AML-193 (cell line): Measurements from ENCODE around the gene PAGE4.

ENCODE experiments used
- DNase-seq, 2 experiments: peaks; one replicate each; lab custom pipeline; 2025; lab: John Stamatoyannopoulos, UW

The PAGE4 gene, protein sequence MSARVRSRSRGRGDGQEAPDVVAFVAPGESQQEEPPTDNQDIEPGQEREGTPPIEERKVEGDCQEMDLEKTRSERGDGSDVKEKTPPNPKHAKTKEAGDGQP

GRCh38 chrX:49829016-49829415, at the start of gene PAGE4:
PAGE4 (plus strand) TSS chrX:49829303; CDS start chrX:49830429, 1,126 bp downstream.
- no peak for DNase-seq

GRCh38 chrX:49784747-49785280, 44.3 kb upstream of the PAGE4 start:
- no peak for DNase-seq

- DNase-seq: no peak
Observed at GRCh38 chrX:49792376-49792775, 36.7 kb upstream of the PAGE4 start.

DNA sequence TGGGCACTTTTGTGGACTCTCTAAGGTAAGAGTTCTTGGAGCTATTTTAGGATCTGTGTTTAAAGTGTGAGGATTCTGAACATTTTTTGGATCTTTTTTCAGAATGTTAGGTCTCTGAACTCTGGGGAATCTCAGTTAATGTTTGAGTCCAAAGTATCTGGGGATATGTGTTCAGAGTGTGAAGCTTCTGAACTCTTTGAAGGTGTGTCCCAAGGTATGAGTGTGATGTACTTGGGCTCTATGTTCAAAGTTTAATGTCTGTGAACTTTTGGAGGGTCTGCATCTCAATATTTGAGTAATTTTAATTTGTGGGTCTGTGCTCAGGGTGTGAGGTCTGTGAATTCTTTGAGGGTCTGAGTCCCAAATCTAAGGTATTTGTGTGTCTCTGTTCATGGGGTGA, 35.4 kb upstream of the PAGE4 start:
- DNase-seq: no peak

- DNase-seq: no peak
Observed at GRCh38 chrX:49799828-49800227, 29.3 kb upstream of the PAGE4 start.

- DNase-seq: no peak
Observed at GRCh38 chrX:49809891-49810632, 19.0 kb upstream of the PAGE4 start.

DNA sequence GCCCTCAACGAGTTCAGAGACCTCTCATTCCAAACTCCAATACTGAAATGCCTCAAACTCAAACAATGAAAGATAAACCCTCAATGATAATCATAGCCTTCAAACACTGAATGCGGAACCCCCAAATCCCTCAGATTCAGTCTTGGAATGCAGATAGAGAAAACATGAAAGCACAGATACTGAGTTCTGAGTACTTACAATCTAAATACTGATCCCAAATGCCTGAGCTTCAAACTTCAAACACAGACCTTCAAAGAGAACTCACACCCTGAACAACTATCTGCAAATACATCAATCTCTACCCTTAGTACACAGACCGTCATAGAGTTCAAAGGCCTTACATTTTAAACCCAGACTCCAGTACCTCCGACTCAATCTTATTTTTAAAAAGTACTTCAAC, 16.9 kb upstream of the PAGE4 start:
- no peak for DNase-seq

GRCh38 chrX:49816435-49816834, 12.7 kb upstream of the PAGE4 start:
- no peak for DNase-seq

DNA sequence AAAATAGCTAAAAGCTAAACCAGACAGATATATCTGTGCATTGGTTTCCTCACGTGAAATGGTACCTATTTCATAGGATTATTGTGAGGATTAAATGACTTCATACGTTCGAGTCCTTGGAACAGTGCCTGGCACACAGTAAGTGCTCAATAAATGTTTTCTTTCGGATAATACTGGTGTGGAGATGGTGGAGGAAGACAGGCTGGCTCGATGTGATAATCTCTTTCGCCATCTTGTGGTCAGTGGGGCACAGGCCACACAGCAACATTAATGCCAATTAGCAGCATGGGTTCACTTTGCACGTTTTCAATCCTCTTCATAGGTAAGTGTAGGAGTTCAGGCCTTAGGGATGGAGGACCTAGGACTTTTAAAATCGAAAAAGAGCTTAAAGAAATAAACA, 9.3 kb downstream of the PAGE4 start:
- DNase-seq: peak in 1 of 2 experiments; percentile 6

DNA sequence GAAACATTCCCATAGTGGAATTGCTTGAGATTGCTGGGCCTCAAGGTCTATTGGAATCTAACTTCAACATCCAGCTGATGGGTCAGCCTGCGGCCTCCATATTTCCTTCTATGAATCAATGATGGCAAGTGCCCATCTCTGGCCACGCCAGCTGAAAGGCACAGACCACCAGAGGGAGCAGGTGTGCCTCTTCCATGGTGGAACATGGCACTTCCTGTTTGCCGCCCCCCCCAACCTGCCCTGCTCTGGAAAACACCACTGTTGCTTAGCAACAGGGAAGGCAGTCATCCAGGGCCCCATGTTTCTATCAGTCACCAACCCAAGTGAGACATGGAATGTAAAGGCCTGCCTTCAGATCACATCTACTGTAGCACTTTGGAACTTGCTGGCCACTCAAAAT, 11.6 kb downstream of the PAGE4 start:
- DNase-seq: peak in 1 of 2 experiments; percentile 15

GRCh38 chrX:49842621-49843020, 13.5 kb downstream of the PAGE4 start:
- no peak for DNase-seq

GRCh38 chrX:49844611-49845010, 15.5 kb downstream of the PAGE4 start:
- no peak for DNase-seq

GRCh38 chrX:49845701-49846403, 16.7 kb downstream of the PAGE4 start:
- no peak for DNase-seq

- DNase-seq: no peak
Observed at GRCh38 chrX:49846522-49846921, 17.4 kb downstream of the PAGE4 start.

DNA sequence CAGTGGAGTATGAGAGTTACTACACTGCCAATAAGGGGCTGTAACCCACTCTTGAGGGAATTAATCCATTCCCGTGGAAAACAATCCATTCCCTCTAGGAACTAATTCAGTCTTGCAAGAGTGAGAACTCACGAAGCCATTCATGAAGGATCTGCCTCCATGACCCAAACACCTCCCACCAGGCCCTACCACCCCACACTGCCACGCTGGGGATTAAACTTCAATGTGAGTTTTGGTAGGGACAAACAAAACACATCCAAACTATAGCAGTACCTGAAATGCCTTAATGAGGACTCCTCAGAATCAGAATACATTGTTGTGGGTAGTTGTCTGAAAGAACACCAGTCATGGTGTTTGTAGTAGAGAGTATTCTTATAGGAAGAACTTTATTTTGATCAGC, 19.2 kb downstream of the PAGE4 start:
- DNase-seq: no peak

- no peak for DNase-seq
Observed at GRCh38 chrX:49850028-49850427, 20.9 kb downstream of the PAGE4 start.

- DNase-seq: no peak
Observed at GRCh38 chrX:49853661-49854060, 24.6 kb downstream of the PAGE4 start.

DNA sequence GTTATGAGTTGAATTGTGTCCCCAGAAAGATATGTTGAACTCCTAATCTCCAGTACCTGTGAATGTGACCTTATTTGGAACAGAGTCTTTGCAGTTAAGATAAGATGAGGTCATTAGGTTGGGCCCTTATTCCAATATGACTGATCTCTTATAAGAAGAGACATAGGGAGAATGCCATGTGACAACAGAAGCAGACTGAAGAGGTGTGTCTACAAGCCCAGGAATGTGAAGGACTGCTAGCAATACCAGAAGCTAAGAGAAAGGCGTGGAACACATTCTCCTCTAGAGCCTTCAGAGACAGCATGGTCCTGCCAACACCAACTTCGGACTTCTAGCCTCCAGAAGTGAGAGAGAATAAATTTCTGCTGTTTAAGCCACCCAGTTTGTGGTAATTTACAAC, 27.7 kb downstream of the PAGE4 start:
- DNase-seq: no peak

- DNase-seq: no peak
Observed at GRCh38 chrX:49858341-49858740, 29.2 kb downstream of the PAGE4 start.

GRCh38 chrX:49859491-49859890, 30.4 kb downstream of the PAGE4 start:
- no peak for DNase-seq

- no peak for DNase-seq
Observed at GRCh38 chrX:49860867-49861535, 31.9 kb downstream of the PAGE4 start.

GRCh38 chrX:49862093-49862492, 33.0 kb downstream of the PAGE4 start:
- DNase-seq: no peak

GRCh38 chrX:49868739-49869138, 39.6 kb downstream of the PAGE4 start:
- DNase-seq: no peak
